Effector memory CD4-positive, alpha-beta T cell (primary cell): Measurements from ENCODE around the gene DCAF8L2.
"Not testable (repeated sequence)": the region's sequence is repeated elsewhere in the genome, so short reads cannot be mapped to it uniquely, and the experiment has no call there.

Experiments
- DNase-seq, 3 donors: peaks; one replicate each; pipeline ENCODE4 v3.0.0-alpha.2; 2020
- H3K27ac ChIP-seq: 2 replicates; pipeline ENCODE4 v1.7.0; 2013; ENCODE audit warnings: mild to moderate bottlenecking, low read length, moderate library complexity; ENCODE audit not compliant: insufficient read depth, poor library complexity, severe bottlenecking
- H3K27me3 ChIP-seq: replicated peaks from 2 replicates; pipeline ENCODE4 v1.7.0; 2013; ENCODE audit warnings: mild to moderate bottlenecking, low read length; ENCODE audit not compliant: insufficient read depth, control insufficient read depth, poor library complexity, severe bottlenecking
- H3K36me3 ChIP-seq: 2 replicates; pipeline ENCODE4 v1.7.0; 2013; ENCODE audit warnings: mild to moderate bottlenecking, low read length, moderate library complexity; ENCODE audit not compliant: control insufficient read depth, insufficient read depth
- H3K4me1 ChIP-seq: 2 replicates; pipeline ENCODE4 v1.7.0; 2013; ENCODE audit warnings: low read length, mild to moderate bottlenecking; ENCODE audit not compliant: control insufficient read depth, insufficient read depth, poor library complexity, severe bottlenecking
- H3K4me3 ChIP-seq: 2 replicates; pipeline ENCODE4 v1.7.0; 2013; ENCODE audit warnings: low read length, low read depth, mild to moderate bottlenecking; ENCODE audit not compliant: insufficient read depth, poor library complexity, severe bottlenecking
- H3K9me3 ChIP-seq: 2 replicates; pipeline ENCODE4 v1.7.0; 2013; ENCODE audit warnings: mild to moderate bottlenecking, low read length, moderate library complexity; ENCODE audit not compliant: control insufficient read depth

Gene DCAF8L2

GRCh38 chrX:27735914-27736313 is 145.8 kb downstream of the DCAF8L2 start:
- Histone ChIP-seq H3K36me3 (no peaks in the 10 kb centered on the region), H3K27ac (no peak overlapping the region), H3K27me3 (no peaks in the 10 kb centered on the region), H3K9me3 (no peaks in the 10 kb centered on the region), H3K4me3 (no peak overlapping the region), H3K4me1 (no peaks in the 10 kb centered on the region)
- DNase-seq, result no peak

- no peaks in the 10 kb centered on the region for H3K27me3 ChIP-seq
- DNase-seq, result no peak
- H3K4me1 ChIP-seq, result no peaks in the 10 kb centered on the region
- no peak overlapping the region for H3K27ac ChIP-seq
- H3K4me3 ChIP-seq, result no peak overlapping the region
- H3K36me3 ChIP-seq, result no peaks in the 10 kb centered on the region
- no peaks in the 10 kb centered on the region for H3K9me3 ChIP-seq
Measured at GRCh38 chrX:27740933-27741332, 150.8 kb downstream of the DCAF8L2 start.

GRCh38 chrX:27743521-27743920 is 153.4 kb downstream of the DCAF8L2 start:
- not testable (repeated sequence) for H3K36me3 ChIP-seq, H3K4me1 ChIP-seq, H3K27me3 ChIP-seq, DNase-seq, H3K27ac ChIP-seq, H3K4me3 ChIP-seq, H3K9me3 ChIP-seq

- DNase-seq, result no peak
- Histone ChIP-seq H3K9me3 (no peaks in the 10 kb centered on the region), H3K27ac (no peak overlapping the region), H3K4me3 (no peak overlapping the region), H3K4me1 (no peaks in the 10 kb centered on the region), H3K27me3 (no peaks in the 10 kb centered on the region), H3K36me3 (no peaks in the 10 kb centered on the region)
Measured at GRCh38 chrX:27746516-27746915, 156.4 kb downstream of the DCAF8L2 start.

GRCh38 chrX:27750298-27750697 is 160.2 kb downstream of the DCAF8L2 start:
- not testable (repeated sequence) for H3K9me3 ChIP-seq, H3K27me3 ChIP-seq, H3K4me1 ChIP-seq, H3K27ac ChIP-seq, H3K36me3 ChIP-seq, DNase-seq, H3K4me3 ChIP-seq

- Histone ChIP-seq H3K4me3 (no peak overlapping the region), H3K9me3 (no peaks in the 10 kb centered on the region), H3K4me1 (no peaks in the 10 kb centered on the region), H3K27me3 (no peaks in the 10 kb centered on the region), H3K36me3 (no peaks in the 10 kb centered on the region), H3K27ac (no peak overlapping the region)
- DNase-seq, result no peak
Measured at GRCh38 chrX:27751976-27752375, 161.8 kb downstream of the DCAF8L2 start.

- H3K36me3 ChIP-seq, result no peaks in the 10 kb centered on the region
- no peak overlapping the region for H3K4me3 ChIP-seq
- no peaks in the 10 kb centered on the region for H3K9me3 ChIP-seq
- no peak for DNase-seq
- H3K27me3 ChIP-seq, result no peaks in the 10 kb centered on the region
- H3K27ac ChIP-seq, result no peak overlapping the region
- no peaks in the 10 kb centered on the region for H3K4me1 ChIP-seq
Measured at GRCh38 chrX:27765718-27766117, 175.6 kb downstream of the DCAF8L2 start.

- Histone ChIP-seq H3K4me1 (no peaks in the 10 kb centered on the region), H3K27me3 (no peaks in the 10 kb centered on the region), H3K9me3 (no peaks in the 10 kb centered on the region), H3K4me3 (no peak overlapping the region), H3K36me3 (no peaks in the 10 kb centered on the region), H3K27ac (no peak overlapping the region)
- no peak for DNase-seq
Measured at GRCh38 chrX:27767387-27767786, 177.2 kb downstream of the DCAF8L2 start.

- Histone ChIP-seq H3K4me1 (no peaks in the 10 kb centered on the region), H3K27ac (no peak overlapping the region), H3K4me3 (no peak overlapping the region), H3K9me3 (no peaks in the 10 kb centered on the region), H3K27me3 (no peaks in the 10 kb centered on the region), H3K36me3 (no peaks in the 10 kb centered on the region)
- DNase-seq, result no peak
Measured at GRCh38 chrX:27775984-27776383, 185.8 kb downstream of the DCAF8L2 start.

- H3K4me1 ChIP-seq, result no peaks in the 10 kb centered on the region
- no peak overlapping the region for H3K27ac ChIP-seq
- no peaks in the 10 kb centered on the region for H3K36me3 ChIP-seq
- no peaks in the 10 kb centered on the region for H3K27me3 ChIP-seq
- H3K9me3 ChIP-seq, result no peaks in the 10 kb centered on the region
- DNase-seq, result no peak
- no peak overlapping the region for H3K4me3 ChIP-seq
Measured at GRCh38 chrX:27796640-27797257, 206.6 kb downstream of the DCAF8L2 start.
